Ovary (tissue), 9 donors: ENCODE measurements around the gene SLC35D1. TPM values are rescaled to one million over a fixed set of nuclear protein-coding genes. Genes with fewer than 3 reads are reported as not detected.

ENCODE experiments used
- DNase-seq, 5 donors: peaks; one replicate each; pipeline ENCODE4 v3.0.0-alpha.2; 2019 to 2020
- H3K27ac ChIP-seq, 2 donors: fragments of 200-600 bp; one replicate each; pipeline versions ENCODE4 v1.5.1 to v1.8.0; 2019 to 2022
- H3K27me3 ChIP-seq: fragments of 200-600 bp; one replicate; pipeline ENCODE4 v1.8.0; 2022
- H3K36me3 ChIP-seq: fragments of 200-600 bp; sonication (generic); one replicate; pipeline ENCODE4 v1.5.1; 2019
- H3K4me1 ChIP-seq: one replicate; pipeline ENCODE4 v1.8.1; 2013; ENCODE audit warnings: mild to moderate bottlenecking, moderate library complexity; ENCODE audit not compliant: insufficient read depth
- H3K4me3 ChIP-seq: fragments of 200-600 bp; sonication (generic); one replicate; pipeline ENCODE4 v1.5.1; 2017
- H3K9me3 ChIP-seq, 2 donors: fragments of 200-600 bp in 1 of 2; sonication (generic) in 1 of 2; one replicate each; pipeline versions ENCODE4 v1.5.1 to v1.8.1; 2013 to 2019; ENCODE audit warnings: mild to moderate bottlenecking in 1 of 2, moderate library complexity in 1 of 2
- CTCF ChIP-seq, 3 donors: fragments of 450-650 bp in 2 of 3; fragments of 200-600 bp in 1 of 3; IDR thresholded peaks; one replicate each; pipeline versions ENCODE4 v1.5.1 to v1.8.0; 2016 to 2022; ENCODE audit warnings: antibody characterized with exemption in 3 of 3, mild to moderate bottlenecking in 1 of 3
- EP300 ChIP-seq: sonication (generic); formaldehyde crosslinking; IDR thresholded peaks from one replicate; pipeline ENCODE4 v1.6.1; 2017; ENCODE audit warnings: antibody characterized with exemption
- POLR2A ChIP-seq: fragments of 450-650 bp; IDR thresholded peaks from one replicate; pipeline ENCODE4 v1.6.1; 2017; ENCODE audit warnings: antibody characterized with exemption, mild to moderate bottlenecking, moderate library complexity
- WGBS, 3 donors: extraction: QIAGEN DNeasy Blood & Tissue Kit in 1 of 3; methylation state at CpG; one replicate each; pipeline versions ENCODE4 v1.1.5 to v1.1.7; 2013 to 2017; 5-methylcytosine and 5-hydroxymethylcytosine counted together
- intact Hi-C, 4 donors: fragments of 100-400 bp; cut with DNase I; formaldehyde crosslinking; loops; one replicate each; pipeline versions ENCODE4 v1.11.0 to v1.15.1; 2022 to 2023
- polyA plus RNA-seq, 2 donors: library from polyadenylated mRNA; stranded (reverse); fragments of 200-250 nt in 1 of 2; fragments of 350-450 nt in 1 of 2; fragmentation: Illumina TruSeq in 1 of 2; extraction: RNeasy Lipid Tissue Mini Kit (QIAGEN cat#74804) in 1 of 2; gene quantifications; one replicate each; pipeline ENCODE4 v1.2.3, GENCODE V29; 2013 to 2014
- total RNA-seq, 7 donors: library from RNA; depleted of rRNA in 2 of 7; stranded (reverse); fragments of >200 nt in 2 of 7; fragmentation: NEBNext Ultra II Directional in 3 of 7; extraction: Animal tissue kit (Norgen Biotek cat#: 25700) in 3 of 7; gene quantifications; one replicate each; pipeline versions ENCODE4 v1.1.0 to v1.2.4, GENCODE V29; 2016 to 2023
- donor health status: DM: no; HTN: no; CAD: no; lungs with moderate emphysema.
- donor health status: DM: no; HTN: no; CAD: no.
- donor health status: Bipolar disorder and iron deficiency.
- donor health status: DM: yes; HTN: yes; CAD: no.
- donor health status: DM: no; HTN: no; CAD: no.
- donor health status: DM: yes; HTN: yes; CAD: no.

The SLC35D1 gene
- total and polyA plus RNA-seq, 9 donors, result 5.0 to 16.9 (median 10.3) TPM

GRCh38 chr1:67058761-67059160 lies 4.8 kb upstream of the SLC35D1 start:
- Histone ChIP-seq H3K27ac (no peak overlapping the region), H3K4me3 (no peak overlapping the region), H3K4me1 (no peaks in the 10 kb centered on the region), H3K9me3 (no peaks in the 10 kb centered on the region), H3K27me3 (no peaks in the 10 kb centered on the region), H3K36me3 (no peaks in the 10 kb centered on the region)
- WGBS, 3 donors, result 70 to 79% (median 74%) methylated on average over 3 of the region's 3 CpGs
- no peak for TF ChIP-seq CTCF (IDR thresholded peaks at IDR 0.05)
- TF ChIP-seq POLR2A, result no peak
- TF ChIP-seq EP300, result no peak
- intact Hi-C loops, result loop anchor here in 2 of 4 donors (10.0 kb wide), 2 partner anchors 64 to 134 kb away; partner anchors contain the start of genes DNAI4 (in 1 of the 2) and MIER1 (in 1 of the 2)
- DNase-seq, result no peak

- intact Hi-C loops, result loop anchor here in 2 of 4 donors (10.0 kb wide), 2 partner anchors 63 to 133 kb away; partner anchors contain the start of genes DNAI4 (in 1 of the 2) and MIER1 (in 1 of the 2)
- no peak for TF ChIP-seq POLR2A
- TF ChIP-seq CTCF (IDR thresholded peaks at IDR 0.05), result no peak
- no peak for TF ChIP-seq EP300
- Histone ChIP-seq H3K4me3 (no peak overlapping the region), H3K27me3 (no peaks in the 10 kb centered on the region), H3K9me3 (no peaks in the 10 kb centered on the region), H3K4me1 (no peaks in the 10 kb centered on the region), H3K27ac (no peak overlapping the region), H3K36me3 (no peaks in the 10 kb centered on the region)
- no peak for DNase-seq
- WGBS, 3 donors, result 91 to 98% (median 98%) methylated on average over 1 of the region's 1 CpG
Measured at GRCh38 chr1:67058242-67058641, 4.3 kb upstream of the SLC35D1 start.

- peak in 4 of 5 donors; percentile 57 to 79 (median 68) for DNase-seq
- no peaks in the 10 kb centered on the region for H3K4me1 ChIP-seq
- 0 to 1% (median 0%) methylated on average over 20 to 34 of the region's 34 CpGs for WGBS, 3 donors
- H3K9me3 ChIP-seq, result no peaks in the 10 kb centered on the region
- H3K4me3 ChIP-seq, result peak overlapping the region; percentile 87
- no peaks in the 10 kb centered on the region for H3K27me3 ChIP-seq
- peak overlapping the region; percentile 78 to 97 for H3K27ac ChIP-seq
- no peaks in the 10 kb centered on the region for H3K36me3 ChIP-seq
- intact Hi-C loops, result loop anchor here in 2 of 4 donors (10.0 kb wide), 2 partner anchors 59 to 129 kb away; partner anchors contain the start of genes DNAI4 (in 1 of the 2) and MIER1 (in 1 of the 2)
- no peak for TF ChIP-seq EP300
- no peak for TF ChIP-seq POLR2A
- TF ChIP-seq CTCF (IDR thresholded peaks at IDR 0.05), result no peak
Measured at GRCh38 chr1:67053535-67053784, 488 bp downstream of the SLC35D1 start.

- Histone ChIP-seq H3K36me3 (no peaks in the 10 kb centered on the region), H3K4me1 (no peaks in the 10 kb centered on the region), H3K9me3 (no peaks in the 10 kb centered on the region), H3K27ac (peak overlapping the region; percentile 78 to 97), H3K4me3 (peak overlapping the region; percentile 87), H3K27me3 (no peaks in the 10 kb centered on the region)
- 1 to 3% (median 2%) methylated on average over 25 of the region's 25 CpGs for WGBS, 3 donors
- TF ChIP-seq POLR2A, result no peak
- TF ChIP-seq CTCF (IDR thresholded peaks at IDR 0.05), result no peak
- no peak for TF ChIP-seq EP300
- DNase-seq, result peak in 4 of 5 donors; percentile 14 to 48 (median 30)
- intact Hi-C loops, result loop anchor here in 2 of 4 donors (10.0 kb wide), 2 partner anchors 58 to 128 kb away; partner anchors contain the start of genes DNAI4 (in 1 of the 2) and MIER1 (in 1 of the 2)
Measured at GRCh38 chr1:67052741-67053534, 1.0 kb downstream of the SLC35D1 start.
